GM19099 (cell line): Measurements from ENCODE around the gene ABL2.

Source experiments
- POLR2A ChIP-seq: IDR thresholded peaks from 3 replicates; pipeline ENCODE4 v1.6.1; 2011; ENCODE audit warnings: low read depth; ENCODE audit not compliant: insufficient read length; ENCODE audit errors: extremely low read depth

The ABL2 gene

DNA sequence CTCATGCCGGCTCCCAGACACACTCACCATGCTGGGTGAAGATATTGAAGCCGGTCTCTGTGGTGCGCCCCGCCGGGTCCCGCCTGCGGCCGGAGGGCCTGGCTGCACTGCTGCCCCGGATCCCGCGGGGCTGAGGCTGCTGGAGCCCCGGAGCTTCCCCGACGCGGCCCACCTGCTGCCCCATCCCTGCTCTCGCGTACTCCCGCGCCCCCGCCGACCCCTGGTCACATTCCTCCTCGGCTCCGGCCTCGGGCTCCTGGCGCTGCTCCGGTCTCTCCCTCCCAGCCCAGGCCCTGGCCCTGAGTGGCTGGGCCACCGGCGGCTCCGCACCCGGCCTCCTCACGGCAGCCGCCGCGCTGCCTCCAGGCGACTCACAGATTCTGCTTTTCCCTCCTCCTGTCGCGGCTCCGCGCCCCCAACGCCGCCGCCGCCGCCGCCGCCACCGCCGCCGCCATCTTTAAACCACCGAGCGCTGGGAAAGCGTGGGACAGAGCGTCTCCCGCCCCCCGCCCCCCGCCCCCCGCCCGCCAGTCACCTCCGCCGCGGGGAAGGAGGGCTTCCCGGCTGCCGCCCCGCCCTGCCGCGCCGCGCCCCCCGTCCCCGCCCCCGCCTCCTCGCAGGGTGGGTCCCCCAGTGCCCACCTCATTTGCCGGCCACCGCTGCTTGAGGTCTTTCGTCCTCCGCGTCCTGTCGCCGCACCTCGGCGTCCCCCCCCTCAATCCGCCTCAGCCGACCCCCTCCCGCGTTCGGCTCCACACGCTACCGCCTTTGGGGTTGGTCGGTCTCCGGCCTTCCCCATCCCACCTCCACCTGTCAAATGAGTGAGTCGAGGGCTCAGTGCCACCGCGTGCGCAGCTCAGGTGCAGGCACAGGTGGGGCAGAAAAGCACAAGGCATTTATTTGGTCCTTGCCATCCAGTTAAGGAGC, at the start of gene ABL2:
Gene ABL2, minus strand, starts transcription at position 464 of the 927 bp plus-strand sequence. Its CDS starts 280 bp downstream, at position 184.
- peak; percentile 36 for TF ChIP-seq POLR2A

DNA sequence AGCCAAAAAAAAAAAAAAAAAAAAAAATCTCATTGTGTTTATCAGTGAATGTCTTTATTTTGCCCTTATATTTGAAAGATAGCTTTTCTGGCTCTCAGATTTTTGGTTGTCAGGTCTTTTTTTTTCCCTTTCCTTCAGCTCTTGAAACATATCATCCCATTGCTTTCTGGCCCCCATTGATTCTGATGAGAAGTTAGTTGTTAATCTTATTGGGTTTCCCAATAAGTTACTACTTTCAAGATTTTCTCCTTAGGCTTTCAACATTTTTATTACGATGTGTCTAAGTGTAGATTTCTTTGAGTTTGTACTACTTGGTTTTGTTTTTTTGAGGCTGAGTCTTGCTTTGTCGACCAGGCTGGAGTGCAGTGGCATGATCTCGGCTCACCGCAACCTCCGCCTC, 49.4 kb upstream of the ABL2 start:
- no peak for TF ChIP-seq POLR2A

DNA sequence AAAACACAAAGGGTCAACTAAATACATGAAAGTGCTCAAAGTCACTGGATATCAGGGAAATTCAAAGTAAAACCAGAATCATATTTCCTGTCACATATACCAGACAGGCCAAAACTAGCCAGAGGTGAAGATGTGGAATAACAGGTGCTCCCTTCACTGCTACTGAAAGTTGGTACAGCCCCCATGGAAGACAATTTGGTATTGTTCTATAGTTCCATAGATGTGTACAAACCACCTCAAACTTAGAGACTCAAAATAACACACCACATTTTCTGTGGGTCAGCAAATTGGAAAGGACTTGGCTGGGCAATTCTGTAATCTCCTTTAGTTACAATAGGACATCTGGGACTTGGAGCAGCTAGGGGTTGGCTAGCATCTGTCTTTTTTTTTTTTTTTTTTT, 39.6 kb upstream of the ABL2 start:
- TF ChIP-seq POLR2A, result no peak

DNA sequence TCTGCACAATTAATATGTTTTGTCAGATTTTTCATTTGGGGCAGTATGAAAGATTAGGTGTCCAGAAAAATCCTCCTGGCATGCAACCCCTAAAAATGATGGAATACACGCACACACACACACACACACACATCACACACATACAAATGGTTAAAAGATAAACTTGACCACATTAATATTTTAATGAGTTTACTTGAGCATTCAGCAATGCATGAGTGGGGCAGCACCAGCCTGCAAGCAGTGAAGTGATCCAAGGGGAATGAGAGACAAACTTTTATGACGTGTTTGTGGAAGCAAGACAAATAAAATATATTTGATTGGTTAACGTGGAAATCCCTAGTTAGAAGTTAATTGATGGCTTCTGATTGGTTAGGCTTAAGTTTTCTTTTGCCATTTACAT, 35.0 kb upstream of the ABL2 start:
- TF ChIP-seq POLR2A, result no peak

DNA sequence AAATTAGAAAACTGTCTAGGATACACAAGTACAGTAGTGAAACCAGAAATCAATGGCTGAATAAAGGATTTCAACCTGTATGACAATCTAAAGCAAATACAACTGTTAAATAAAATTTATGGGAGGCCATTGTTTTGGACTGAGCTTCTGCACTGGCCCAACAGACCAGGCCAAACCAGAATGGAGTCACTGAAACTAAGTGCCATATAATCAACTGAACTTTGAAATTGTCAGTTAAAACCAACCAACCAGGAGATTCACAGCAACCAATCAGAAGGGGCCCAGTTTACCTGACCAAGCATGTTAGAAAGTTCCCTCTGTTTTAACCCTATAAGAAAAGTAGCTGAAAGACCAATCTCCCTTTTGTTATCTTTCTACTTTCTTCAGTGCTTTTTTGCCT, 33.6 kb upstream of the ABL2 start:
- no peak for TF ChIP-seq POLR2A

DNA sequence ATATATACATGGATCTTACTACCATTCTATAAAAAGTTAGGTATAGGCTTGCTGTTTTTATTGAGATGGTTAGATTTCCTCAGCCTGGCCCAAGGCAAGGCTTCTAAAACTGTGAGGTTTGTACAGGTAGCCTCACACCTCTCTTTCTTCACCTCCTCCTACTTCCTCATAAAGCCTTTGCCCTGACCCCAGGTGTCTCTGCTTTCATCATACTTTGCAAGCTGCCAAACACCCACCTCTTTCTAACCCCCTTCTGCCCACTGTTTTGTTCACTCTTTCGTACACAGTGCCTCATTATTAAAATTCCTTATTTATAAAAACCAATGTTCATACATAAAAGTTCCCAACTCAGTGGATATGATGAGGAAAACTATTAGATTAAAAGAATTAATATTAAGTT, 32.7 kb upstream of the ABL2 start:
- no peak for TF ChIP-seq POLR2A

DNA sequence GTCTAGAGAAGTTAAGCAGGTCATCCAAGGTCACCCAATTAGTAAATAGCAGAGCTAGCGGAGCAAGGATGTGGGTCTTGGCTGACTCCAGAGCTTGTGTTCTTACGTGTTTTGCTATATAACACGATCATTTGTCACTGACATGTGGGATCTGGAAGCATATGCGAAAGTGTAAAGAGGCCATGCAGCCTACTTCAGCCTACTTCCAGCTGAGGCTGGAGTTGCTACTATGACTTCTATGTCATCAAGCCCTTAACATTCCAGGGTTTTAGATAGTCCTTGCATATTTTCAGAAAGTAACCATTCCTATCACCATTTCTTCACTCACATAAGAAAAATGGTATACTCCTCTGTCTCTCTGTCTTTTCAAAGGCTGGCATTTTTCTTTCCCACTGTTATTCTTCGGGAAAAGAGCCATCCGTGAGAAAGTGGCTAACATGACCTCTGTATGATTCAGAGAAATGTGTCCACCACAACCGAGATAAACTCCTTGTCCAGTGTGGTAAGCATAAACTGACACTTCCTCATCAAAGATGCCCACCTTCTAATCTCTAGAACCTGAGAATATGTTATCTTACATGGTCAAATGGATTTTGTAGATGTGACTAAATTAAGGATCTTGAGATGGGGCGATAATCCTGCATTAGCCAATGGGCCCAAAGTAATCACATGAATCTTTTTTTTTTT, 24.0 kb upstream of the ABL2 start:
- TF ChIP-seq POLR2A, result no peak

DNA sequence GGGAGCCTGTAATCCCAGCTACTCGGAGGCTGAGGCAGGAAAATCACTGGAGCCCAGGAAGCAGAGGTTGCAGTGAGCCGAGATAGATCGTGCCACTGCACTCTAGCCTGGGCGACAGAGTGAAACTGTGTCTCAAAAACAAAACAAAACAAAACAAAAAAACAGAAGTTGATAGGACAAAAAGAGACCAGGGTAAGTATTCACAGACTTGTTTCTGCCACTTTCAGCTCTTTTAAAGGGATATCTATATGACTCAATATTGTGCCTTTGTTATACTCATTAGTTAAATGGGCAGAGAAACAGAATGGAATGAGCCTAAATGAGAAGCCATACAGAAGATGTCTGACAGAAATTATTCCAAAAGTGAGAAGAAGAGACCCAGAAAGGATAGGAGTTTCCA, 23.1 kb upstream of the ABL2 start:
- no peak for TF ChIP-seq POLR2A

DNA sequence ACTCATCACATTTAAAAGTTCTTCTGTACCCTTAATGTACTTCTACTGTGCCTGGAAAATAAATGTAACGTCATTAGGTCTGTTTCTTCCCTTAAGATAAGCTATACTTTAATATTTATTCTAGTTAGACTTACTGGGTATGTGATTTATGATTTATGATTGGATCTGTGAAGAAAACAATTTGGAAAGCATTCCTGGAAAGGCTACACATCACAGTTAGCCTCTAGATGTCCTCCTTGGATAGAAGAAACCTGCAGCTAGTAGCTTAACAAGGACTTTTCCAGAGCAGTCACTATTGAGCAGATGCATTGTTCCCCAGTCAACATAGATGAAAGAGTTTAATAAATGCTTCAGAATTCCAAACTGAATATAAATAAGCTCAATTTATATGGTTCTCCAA, 22.2 kb upstream of the ABL2 start:
- no peak for TF ChIP-seq POLR2A

DNA sequence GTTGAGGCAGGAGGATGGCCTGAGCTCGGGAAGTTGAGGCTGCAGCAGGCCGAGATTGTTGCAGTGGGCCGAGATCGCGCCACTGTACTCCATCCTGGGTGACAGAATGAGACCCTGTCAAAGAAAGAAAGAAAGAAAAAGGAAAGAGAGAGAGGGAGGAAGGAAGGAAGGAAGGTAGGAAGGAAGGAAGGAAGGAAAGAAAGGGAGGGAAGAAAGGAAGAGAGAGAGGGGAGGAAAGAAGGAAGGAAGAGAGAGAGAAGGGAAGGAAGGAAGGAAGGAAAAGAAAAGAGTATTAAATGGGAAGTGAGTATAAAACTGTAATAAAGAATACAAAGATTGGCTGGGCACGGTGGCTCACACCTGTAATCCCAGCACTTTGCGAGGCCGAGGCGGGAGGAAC, 18.4 kb upstream of the ABL2 start:
- TF ChIP-seq POLR2A, result no peak

DNA sequence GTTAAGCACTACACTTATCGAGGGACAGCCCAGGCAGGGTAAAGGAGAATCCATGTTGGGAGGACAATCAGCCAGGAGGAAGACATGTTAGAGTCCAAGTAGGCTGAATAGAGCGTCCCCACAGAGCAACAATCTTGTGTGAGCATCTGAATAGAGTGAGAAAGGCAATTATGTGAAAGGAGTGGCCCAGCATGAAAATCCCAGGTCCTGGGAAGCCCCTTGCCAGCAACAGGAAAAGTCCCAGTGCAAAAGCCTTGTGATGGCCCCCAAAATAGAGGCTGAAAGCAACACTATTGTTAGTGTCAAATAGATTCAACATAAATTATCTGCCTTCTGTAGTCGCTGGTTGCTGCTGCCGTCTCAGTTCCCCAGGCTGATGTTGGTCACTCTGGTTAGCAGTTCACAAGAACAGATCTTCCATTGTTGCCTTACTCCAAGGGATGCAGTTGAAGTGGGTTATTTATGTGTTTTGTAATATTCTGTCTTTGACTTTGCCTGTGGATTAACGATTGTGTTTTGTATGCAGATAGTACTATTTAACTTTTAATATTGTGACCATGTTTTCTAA, 12.1 kb upstream of the ABL2 start:
- no peak for TF ChIP-seq POLR2A

DNA sequence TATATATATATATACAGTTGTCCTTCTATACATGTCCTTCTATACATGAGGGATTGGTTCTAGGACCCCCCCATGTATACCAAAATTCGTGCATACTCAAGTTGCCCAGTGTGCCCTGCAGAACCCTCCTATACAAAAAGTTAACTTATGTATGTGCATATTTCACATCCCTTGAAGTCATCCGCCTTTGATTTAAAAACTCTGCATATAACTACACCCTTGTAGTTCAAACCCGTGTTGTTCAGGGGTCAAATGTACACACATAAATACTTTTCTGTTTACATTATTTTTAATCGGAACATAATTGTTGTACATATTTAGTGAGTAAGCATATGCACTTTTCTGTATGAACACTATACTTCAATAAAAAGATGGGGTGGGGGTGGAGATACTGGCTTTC, 7.7 kb upstream of the ABL2 start:
- TF ChIP-seq POLR2A, result no peak

DNA sequence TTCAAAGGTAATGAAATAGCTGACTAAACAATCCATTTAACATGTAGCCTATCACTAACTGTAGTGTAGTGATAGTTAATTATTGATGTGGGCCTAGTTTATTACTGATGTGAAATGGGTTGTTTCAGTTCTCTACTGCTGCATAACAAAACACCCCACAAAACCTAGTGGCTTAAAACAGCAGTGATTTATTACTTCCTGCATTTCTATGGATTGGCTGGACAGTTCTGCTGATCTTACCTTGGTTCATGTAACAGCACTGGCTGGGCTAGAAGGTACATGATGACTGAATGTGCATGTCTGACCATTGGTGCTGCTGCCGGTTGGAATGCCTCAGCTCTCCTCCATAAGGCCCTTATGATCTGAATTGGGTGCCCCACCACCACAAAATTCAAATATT, 5.4 kb upstream of the ABL2 start:
- no peak for TF ChIP-seq POLR2A

DNA sequence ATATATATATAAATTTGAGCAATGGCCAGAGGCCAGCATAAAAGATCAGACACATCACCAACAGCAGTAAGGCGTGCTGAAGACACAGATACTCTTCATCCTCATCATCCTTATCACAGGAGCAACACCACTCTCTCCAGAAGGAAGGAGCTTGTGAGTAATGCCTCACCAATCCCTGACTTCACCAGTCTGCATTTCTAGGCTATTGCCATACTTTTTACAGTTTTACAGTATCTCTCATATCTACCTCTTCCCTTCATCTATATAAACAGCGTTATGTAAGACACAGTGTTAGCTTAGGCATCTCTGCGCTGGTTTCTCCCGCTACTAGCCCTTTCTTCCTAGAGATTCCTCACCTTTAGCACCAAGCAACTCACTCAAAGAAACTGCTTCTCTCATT, 2.4 kb upstream of the ABL2 start:
- no peak for TF ChIP-seq POLR2A

DNA sequence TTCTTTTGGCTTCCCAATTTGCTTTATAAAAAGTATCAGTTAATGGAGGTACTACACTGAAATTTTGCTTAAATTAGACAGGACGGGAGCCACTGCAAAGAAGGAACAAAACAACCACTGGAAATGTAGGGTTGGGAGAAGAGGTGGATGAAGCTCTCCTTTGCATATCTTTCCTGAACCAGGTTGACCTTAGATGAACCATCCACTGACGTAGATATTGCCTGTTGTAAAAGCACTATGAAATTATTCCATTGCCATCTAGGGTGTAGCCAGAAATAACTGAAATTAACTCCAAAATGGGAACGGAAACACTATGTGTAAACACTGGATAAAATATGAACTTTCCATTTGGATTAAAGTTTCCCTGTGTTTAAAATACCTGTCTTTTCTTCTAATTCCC, 1.2 kb upstream of the ABL2 start:
- no peak for TF ChIP-seq POLR2A

DNA sequence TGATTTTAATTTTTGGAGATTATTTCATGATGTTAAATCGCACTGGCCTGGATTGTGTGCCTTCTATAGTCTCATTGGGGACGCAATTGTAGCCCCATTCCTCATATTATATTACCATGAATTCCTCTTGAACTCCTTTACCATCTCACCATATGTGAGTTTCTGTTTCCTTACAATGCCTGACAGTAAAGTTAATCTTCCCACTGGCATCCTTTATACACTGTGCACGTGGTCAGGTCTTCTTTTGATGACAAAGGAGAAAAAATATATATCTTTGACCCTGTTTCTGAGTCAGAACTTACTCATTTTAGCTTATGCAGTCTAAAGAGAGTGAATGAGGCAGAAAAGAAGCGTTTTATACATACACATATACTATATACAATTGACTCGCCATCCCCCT, 774 bp upstream of the ABL2 start:
- TF ChIP-seq POLR2A, result no peak
